SKM-1 (cell line): ENCODE results near the gene PRXL2B.
"Not testable (repeated sequence)": the region's sequence is repeated elsewhere in the genome, so short reads cannot be mapped to it uniquely, and the experiment has no call there.

Experiments used
- DNase-seq: peaks from one replicate; lab custom pipeline; 2025; ENCODE audit not compliant: unreplicated experiment; lab: John Stamatoyannopoulos, UW

PRXL2B gene

DNA sequence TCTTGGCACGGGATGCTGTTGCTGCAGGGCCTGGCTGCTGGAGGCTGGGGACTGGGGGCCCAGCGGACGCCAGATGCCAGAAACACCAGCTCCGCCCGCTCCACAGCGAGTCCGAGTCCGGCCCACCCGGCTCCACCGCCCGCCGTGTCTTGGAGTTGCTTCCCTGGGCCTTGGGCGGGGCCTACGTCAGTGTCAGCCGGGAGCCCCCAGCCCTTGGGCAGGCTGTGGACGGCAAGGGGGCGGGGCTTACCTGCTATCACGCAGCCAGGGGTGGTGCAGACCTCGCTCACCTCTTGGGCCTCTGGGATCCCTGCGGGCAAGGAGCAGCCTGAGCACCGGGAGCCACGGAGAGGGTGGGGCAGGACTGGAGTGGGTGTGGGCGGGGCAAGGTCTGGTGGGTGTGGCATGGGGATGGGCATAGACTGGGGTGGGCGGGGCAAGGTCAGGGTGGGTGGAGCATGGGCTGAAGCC is 24.5 kb downstream of the PRXL2B start:
- DNase-seq, result no peak

DNA sequence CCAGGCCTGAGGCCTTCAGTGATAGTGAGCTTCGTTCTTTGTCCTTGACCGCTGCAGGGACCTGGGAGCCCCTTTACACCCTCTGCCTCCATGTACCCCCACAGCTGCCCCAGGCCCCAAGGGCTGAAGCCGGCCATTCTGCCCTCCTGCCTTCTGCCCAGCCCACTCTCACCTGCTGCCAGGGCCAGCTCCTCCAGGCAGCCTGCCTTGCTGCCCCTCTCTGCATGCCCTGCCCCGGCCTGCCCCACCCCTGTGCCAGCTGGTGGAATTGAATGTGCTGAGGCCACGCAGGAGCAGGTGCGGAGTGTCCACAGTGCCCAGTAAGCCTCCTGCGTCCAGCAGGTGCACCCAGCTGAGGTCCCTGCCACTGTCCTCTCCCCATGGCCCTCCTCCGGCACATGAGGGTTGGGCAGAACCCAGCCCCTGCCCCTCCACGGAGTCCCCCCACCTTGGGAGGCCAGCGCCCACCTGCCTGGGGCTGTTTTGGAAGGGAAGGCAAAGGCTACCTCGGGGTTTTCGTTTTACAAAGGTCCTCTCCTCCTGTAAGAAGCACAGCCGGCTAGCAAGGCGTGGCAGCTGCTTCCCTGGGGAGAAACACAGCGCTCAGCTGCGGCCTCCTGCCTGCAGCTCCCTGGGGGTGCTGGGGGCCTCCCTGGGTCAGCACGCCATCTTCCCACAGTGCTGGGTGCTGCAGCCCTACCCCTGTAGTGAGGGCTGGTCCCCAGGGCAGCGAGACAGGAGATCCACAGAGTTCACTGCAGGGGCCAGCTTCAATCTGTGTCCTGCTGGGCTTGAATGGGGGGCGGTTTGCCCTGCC is 25.3 kb downstream of the PRXL2B start:
- DNase-seq, result no peak

DNA sequence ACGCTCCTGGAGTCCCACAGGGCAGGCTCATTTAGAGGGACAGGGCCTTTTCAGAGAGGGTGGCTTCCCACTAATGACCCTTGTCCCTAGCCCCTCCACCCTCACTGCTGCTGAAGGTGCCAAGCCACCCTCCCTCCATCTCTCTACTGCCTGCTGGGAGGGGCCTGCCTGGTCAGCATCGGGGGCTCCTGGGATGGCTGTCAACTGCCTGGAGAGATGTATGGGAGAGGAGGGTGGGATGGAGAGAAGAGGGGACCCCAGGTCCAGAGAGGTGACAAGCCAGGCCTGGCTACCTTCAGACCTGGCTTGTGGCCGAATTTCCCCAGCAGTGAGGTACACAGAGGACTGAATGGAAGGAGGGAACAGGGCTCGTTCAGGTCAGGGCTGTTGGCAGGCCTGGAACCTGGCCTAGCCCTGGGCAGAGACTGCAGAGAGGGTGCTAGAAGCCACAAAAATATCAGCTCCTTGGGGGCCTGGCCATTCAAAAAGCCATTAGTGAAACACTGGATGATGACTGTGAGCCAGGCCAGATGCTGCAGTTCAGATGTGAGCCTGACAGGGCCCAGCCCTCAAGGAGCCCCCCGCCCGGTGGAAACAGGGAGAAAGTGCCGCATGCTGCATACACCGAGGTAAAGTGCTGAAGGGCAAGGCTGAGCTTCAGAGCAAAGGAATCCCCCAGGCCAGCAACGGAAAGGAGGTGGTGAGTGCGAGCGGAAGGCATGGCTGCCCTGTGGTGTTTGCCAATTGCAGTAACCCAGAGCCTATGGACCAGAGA is 26.2 kb downstream of the PRXL2B start:
- DNase-seq, result no peak

DNA sequence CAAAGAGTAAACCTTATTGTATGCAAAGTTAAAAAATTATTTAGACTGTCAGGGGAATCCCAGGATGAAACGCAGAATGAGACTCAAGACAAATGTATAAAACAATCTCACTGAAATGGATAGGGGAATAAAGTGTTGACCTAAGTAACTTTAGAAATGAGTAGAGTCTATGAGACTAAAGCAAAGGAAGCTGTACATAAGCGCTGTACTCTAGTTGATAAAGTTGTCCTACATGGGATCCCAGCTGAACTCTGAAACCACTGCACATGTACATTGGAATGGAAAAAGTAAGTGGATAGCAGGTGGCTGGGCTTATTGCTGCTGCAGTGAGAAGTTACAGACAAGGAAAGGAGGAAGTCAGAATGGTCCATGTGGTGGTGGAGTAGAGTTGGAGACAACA is 27.6 kb downstream of the PRXL2B start:
- DNase-seq, result no peak

DNA sequence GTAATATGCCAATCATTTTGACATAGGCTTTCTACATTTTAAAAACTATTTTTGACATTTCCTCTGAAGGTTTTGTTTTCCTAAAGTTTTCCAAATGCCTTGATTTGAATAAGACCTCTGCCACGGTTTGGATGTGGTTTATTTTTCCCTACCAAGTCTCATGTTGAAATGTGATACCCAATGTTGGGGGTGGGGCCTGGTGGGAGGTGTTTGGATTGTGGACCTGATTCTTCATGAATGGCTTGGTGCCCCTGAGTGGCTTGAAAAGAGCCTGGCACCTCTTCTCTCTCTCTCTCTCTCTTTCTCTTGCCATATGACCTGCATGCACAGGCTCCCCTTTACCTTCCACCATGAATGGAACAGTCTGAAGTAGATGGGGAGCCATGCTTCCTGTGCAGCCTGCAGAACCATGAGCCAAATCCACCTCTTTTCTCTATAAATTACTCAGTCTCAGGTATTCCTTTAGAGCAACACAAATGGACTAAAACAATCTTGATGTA is 31.4 kb downstream of the PRXL2B start:
- DNase-seq, result no peak

DNA sequence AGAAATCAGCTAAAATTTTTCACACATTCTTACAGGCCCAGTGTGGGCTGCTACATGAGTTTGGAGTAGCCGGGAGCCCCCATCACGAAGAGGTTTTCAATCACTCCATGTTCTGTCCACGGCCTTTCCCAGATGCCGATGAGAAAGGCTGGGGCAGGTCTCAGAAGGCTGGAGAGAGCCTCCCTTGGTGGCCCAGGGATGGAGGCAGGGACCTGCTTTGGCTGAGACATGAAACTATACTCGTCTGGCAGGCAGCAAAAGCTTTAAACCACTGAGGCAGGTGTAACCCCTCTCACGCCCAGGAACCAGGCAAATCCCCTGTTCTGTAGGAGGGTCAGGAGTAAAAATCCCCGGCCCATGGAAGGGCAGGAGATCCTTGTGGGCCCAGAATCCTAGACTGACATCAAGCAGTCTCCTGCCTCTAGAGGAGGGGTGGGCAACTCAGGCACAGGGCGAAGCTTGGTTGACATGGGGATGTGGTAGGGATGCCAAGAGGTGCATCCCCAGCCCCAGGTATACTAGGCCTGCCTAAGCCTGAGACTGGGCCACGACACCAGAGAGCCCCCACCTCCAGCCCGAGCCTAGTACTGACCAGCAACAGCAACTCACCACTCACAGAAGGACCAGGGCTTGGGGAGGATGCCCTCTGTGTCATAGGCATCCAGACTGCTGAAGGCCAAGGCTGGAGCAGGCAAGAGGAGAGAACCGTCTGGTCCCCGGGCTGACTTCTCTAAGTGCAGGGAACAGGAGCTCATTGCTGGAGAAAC is 37.2 kb downstream of the PRXL2B start:
- no peak for DNase-seq

DNA sequence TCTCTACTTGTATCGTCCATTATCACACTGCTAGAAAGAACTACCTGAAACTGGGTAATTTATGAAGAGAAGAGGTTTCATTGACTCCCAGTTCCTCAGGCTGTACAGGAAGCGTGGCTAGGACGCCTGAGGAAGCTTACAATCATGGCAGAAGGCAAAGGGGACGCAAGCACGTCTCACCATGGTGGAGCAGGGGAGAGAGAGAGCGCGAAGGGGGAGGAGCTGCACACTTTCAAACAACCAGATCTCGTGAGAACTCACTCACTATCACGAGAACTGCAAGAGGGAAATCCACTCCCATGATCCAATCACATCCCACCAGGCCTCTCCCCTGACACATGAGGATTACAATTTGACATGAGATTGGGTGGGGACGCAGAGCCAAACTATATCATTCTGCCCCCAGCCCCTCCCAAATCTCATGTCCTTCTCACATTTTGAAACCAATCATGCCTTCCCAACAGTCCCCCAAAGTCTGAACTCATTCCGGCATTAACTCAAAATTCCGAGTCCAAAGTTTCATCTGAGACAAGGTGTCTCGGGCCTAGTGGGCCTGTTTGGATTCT is 38.2 kb downstream of the PRXL2B start:
- DNase-seq, result no peak

DNA sequence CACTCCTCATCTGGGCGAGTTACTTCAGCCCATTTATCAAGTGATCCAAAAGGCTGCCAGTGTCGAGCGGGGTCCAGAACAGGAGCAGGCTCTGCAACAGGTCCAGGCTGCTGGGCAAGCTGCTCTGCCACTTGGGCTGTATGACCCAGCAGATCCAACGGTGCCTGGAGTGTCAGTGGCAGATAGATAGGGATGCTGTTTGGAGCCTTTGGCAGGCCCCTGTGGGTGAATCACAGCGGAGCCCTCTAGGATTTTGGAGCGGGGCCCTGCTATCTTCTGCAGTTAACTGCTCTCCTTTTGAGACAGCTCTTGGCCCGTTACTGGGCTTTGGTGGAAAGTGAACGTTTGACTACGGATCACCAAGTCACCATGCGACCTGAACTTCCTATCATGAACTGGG is 38.7 kb downstream of the PRXL2B start:
- no peak for DNase-seq

DNA sequence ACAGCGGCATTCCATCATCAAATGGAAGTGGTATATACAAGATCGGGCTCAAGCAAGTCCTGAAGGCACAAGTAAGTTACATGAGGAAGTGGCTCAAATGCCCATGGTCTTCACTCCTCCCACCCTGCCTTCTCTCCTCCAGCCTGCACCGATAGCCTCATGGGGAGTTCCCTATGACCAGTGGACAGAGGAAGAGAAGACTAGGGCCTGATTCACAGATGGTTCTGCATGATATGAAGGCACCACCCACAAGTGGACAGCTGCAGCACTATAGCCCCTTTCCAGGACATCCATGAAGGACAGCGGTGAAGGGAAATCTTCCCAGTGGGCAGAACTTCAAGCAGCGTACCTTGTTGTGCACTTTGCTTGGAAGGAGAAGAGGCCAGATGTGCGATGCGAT is 39.2 kb downstream of the PRXL2B start:
- not testable (repeated sequence) for DNase-seq

DNA sequence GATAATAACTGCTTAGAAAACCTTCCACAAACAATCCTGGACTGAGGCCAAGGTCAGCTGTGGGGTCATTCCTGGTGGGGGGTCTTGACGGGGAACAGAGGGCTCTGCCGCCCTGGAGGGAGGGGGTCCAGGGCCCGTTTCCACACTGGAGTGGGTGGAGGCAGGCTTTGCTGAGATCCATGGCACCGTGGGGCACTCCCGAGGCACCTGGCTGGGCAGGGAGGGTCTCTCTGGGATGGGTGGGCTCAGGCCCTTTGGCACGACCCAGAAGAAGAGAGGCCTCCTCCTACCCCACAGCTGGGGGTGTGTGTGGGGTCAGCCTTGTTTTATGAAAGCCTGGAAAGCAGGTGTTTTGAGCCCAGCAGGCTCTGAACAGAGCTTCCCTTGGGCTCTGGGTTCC is 41.2 kb downstream of the PRXL2B start:
- DNase-seq, result no peak

DNA sequence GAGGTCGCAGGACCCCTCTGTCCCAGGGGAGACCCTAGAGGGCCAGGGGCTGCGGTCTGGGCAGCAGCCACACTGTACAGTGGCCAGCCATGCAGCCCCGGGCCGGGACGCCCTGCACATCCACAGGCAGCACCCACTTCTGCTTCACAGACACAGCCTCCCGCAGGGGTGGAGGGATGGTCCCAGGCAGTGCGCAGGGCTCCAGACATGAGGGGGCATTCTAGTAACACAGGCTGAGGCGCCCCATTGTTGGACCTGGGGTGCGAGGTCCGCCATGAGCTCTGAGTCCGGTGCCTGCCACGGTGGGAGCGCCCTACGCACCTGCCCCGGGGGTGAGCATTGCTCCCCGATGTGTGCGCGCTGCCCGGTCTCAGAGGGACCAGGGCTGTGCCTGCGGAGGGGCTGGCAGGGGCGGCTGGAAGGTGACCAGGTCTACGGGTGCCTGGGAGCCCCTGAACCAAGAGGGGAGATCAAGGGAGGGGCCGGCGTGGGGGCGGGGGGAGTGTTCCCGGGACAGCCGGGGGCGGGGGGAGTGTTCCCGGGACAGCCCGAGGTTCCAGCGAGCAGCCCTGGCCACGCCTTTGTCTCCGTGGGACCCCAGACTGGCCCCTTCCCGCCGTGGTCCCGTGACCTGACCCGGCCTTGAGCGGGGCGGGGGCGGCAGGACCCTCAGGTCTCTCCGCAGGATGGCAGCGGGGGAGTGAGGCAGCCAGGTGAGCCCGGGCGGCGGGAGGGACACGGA is 41.8 kb downstream of the PRXL2B start:
- DNase-seq, result no peak

DNA sequence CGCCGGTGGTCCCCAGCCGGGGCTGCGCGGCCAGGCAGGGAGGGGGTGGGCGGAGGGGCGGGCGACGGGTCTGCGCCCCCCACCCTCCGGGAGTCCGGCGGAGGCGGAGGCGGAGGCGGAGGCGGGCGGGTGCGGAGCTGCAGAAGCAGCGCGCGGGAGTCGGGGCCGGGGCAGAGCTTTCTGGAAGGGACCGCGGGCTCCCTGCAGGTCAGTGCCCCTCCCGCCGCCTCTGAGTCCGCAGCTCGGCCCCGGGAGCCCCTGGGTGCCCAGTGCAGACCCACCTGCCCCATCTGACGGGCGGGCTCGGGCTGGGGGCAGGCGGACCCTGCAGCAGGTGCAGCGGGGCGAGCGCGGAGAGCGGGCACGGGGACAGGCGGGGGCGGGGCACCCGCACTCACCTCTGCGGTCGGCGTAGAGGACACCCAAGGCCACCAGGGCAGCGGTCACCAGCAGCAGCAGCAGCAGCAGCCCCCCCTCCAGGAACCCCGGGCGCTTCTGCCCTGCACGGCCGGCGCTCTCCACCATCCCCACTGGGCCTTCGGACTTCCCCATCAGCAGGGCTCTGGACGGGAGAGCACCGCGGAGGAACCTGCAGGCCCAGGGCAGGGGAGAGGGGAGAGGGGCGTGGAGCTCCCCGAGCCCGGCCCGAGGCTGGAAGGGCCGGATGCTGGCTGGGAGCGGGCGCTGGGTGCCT is 42.5 kb downstream of the PRXL2B start:
- DNase-seq, result no peak

DNA sequence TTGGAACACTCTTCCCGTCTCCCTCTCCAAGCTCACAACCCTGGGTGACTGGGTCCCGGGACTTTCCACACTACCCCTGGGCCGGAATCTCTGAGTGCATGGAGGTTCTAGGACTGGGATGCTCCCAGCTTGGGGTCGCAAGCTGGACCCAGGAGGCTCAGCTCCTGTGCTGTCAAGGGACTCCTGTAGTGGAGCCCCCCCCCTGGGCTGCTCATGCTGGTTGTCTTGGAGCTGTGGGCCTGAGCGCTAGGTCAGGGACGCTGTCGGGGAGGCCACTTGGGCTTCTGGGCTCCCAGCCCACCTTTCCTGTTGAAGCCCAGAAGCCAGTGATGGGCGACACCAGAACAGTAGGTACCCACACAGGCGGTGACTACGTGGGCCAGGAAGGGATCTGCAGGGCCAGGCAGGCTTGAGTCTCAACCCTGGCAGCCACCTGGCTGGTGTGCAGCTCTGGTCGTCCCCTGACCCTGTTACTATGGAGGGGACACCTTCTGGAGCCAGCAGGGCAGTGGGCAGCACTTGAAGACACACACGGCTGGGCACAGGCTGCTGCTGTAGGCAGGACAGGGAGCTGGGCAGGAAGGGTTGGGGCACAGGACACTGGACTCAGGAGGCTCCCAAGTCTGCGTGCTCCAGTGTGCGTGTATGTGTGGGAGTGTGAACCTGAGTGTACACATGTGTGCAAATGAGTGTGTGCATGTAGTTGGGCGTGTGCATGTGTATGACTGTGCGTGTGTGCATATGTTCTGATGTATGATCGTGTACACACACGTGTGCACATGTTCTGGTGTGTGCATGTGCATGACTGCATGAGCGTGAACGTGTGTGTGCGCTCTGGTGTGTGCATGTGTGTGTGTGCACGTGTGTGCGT is 43.3 kb downstream of the PRXL2B start:
- no peak for DNase-seq

DNA sequence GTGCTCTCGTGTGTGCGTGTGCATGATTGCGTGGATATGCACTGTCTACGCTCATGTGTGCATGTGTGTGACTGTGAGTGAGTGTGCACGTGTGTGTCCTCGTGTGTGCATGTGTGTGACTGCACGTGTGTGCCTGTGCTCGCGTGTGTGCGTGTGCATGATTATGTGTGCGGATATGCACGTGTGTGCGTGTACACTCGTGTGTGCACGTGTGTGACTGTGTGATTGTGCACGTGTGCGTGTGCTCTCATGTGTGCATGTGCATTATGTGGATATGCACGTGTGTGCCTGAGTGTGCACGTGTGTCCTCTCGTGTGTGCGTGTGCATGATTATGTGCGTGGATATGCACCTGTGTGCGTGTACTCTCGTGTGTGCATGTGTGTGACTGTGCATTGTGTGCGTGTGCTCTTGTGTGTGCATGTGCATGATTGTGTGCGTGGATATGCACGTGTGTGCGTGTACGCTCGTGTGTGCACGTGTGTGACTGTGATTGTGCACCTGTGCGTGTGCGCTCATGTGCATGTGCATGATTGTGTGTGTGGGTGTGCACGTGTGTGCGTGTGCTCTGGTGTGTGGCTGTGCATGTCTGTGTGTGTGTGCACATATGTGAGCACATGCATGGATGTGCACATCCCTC is 44.0 kb downstream of the PRXL2B start:
- DNase-seq, result no peak

DNA sequence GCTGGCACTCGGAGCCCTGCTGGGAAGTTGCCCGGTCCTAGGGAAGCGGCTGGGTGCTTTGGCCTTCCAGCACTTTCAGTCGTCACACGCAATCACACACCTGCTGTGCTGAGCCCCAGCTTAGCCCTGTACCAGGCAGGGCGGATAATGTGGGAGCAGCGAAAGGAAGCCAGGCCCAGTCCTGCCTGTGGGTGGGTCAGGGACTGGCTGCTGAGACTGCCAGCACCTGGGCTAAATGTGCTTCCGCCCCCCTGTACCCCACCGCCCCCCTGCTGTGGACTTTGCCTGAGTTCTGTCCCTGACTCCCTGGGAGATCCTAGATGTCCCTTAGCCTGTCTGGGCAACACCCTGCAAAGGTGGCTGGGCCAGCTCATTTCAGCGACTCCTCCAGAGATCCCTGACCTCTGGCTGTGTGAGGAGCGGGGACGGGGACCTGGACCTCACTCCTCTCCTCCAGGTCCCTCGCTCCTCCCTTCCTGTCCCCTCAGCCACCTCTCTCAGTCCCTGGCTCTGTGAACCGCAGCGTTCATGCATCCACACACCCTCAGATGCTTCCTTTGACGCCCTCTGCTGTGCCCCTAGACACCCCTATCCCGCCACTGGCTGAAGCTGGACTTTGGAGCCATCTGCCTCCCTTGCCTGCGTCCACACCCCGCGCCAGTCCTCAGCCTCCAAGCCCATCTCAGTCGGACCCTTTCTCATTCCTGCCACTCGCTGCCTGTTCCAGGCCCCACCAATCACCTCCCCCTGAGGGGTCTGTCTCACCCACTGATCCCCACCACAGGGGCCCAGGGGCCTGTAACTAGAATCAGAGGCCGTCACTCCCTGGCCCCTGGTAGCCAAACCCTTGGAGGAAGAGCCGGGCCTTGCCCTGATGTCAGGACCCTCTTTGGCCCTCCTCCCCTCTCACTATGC is 44.8 kb downstream of the PRXL2B start:
- no peak for DNase-seq

DNA sequence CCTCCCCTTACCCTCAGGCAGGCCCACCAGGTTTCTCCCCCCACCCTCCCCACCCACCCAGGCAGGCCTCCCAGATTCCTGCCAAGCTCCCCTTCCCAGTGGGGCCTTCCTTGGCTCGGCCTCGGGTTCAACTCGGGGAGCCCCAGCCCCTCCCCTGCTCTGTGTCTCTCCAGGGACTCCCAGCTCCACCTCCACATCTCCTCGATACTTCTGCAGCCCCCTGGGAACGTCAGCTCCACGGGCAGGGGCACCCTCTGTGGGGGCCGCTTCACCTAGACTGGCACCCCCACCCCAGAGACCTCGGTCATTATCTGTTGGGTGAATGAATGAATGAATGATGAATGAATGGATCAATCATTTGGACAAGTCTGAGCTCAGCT is 45.5 kb downstream of the PRXL2B start:
- DNase-seq, result no peak
